HL-60 (cell line): ENCODE results near the gene MYO1B.

Experiments used
- DNase-seq, 2 experiments: peaks; one replicate each; pipeline ENCODE4 v3.0.0-alpha.2; 2010 to 2020; ENCODE audit warnings: low read depth in 1 of 2, low spot score in 1 of 2
- H3K27ac ChIP-seq: fragments of 250-450 bp; sonication (Bioruptor Pico); replicated peaks from 2 replicates; pipeline ENCODE4 v1.5.1; 2020; ENCODE audit warnings: mild to moderate bottlenecking, moderate library complexity
- H3K27me3 ChIP-seq: fragments of 250-450 bp; sonication (Bioruptor Pico); 2 replicates; pipeline ENCODE4 v1.5.1; 2021; ENCODE audit warnings: mild to moderate bottlenecking, moderate library complexity; ENCODE audit not compliant: insufficient read depth, poor library complexity, severe bottlenecking
- H3K4me3 ChIP-seq: replicated peaks from 2 replicates; pipeline ENCODE4 v1.5.1; 2011; ENCODE audit warnings: mild to moderate bottlenecking, control low read depth, low read length; ENCODE audit not compliant: insufficient read depth
- GABPA ChIP-seq: IDR thresholded peaks from 2 replicates; pipeline ENCODE4 v1.6.1; 2012; ENCODE audit warnings: low read depth
- POLR2AphosphoS5 ChIP-seq: IDR thresholded peaks from 2 replicates; pipeline ENCODE4 v1.6.1; 2012; ENCODE audit warnings: low read depth
- SPI1 ChIP-seq: IDR thresholded peaks from 2 replicates; pipeline ENCODE4 v1.6.1; 2012; ENCODE audit warnings: low read depth, mild to moderate bottlenecking, borderline replicate concordance
- TF ChIP-seq, protein P1 (sequence below): IDR thresholded peaks from 2 replicates; pipeline ENCODE4 v1.6.1; 2012; ENCODE audit warnings: low read depth; ENCODE audit not compliant: insufficient replicate concordance
- TF ChIP-seq, protein P2 (sequence below): IDR thresholded peaks from one replicate; pipeline ENCODE4 v1.5.1; 2011; ENCODE audit warnings: low read length, control low read depth, inconsistent platforms; ENCODE audit not compliant: insufficient read depth

MYO1B gene

DNA sequence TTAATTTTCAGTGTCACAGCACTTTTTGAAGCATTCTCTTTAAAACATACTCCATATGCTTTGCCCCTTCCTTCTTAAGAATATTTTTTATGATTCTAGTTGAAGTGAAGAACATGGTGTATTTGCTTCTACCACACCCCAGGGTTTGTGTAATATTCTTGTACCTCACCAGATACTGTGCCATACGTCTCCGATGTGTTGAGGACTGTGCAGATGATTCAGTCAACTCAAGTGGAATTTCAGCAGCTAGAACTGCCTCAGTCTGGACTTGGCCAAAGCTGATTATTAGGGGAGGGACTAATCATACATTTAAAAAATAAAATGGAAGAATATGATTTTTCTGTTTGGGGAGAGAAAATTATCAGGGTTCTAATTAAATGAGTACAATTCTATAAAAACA, 115.7 kb downstream of the MYO1B start:
- no peak overlapping the region for H3K27ac ChIP-seq
- TF ChIP-seq POLR2AphosphoS5 (no peak), SPI1 (no peak), GABPA (no peak)
- TF ChIP-seq, protein P1, sequence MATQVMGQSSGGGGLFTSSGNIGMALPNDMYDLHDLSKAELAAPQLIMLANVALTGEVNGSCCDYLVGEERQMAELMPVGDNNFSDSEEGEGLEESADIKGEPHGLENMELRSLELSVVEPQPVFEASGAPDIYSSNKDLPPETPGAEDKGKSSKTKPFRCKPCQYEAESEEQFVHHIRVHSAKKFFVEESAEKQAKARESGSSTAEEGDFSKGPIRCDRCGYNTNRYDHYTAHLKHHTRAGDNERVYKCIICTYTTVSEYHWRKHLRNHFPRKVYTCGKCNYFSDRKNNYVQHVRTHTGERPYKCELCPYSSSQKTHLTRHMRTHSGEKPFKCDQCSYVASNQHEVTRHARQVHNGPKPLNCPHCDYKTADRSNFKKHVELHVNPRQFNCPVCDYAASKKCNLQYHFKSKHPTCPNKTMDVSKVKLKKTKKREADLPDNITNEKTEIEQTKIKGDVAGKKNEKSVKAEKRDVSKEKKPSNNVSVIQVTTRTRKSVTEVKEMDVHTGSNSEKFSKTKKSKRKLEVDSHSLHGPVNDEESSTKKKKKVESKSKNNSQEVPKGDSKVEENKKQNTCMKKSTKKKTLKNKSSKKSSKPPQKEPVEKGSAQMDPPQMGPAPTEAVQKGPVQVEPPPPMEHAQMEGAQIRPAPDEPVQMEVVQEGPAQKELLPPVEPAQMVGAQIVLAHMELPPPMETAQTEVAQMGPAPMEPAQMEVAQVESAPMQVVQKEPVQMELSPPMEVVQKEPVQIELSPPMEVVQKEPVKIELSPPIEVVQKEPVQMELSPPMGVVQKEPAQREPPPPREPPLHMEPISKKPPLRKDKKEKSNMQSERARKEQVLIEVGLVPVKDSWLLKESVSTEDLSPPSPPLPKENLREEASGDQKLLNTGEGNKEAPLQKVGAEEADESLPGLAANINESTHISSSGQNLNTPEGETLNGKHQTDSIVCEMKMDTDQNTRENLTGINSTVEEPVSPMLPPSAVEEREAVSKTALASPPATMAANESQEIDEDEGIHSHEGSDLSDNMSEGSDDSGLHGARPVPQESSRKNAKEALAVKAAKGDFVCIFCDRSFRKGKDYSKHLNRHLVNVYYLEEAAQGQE = no peak
- TF ChIP-seq, protein P2, sequence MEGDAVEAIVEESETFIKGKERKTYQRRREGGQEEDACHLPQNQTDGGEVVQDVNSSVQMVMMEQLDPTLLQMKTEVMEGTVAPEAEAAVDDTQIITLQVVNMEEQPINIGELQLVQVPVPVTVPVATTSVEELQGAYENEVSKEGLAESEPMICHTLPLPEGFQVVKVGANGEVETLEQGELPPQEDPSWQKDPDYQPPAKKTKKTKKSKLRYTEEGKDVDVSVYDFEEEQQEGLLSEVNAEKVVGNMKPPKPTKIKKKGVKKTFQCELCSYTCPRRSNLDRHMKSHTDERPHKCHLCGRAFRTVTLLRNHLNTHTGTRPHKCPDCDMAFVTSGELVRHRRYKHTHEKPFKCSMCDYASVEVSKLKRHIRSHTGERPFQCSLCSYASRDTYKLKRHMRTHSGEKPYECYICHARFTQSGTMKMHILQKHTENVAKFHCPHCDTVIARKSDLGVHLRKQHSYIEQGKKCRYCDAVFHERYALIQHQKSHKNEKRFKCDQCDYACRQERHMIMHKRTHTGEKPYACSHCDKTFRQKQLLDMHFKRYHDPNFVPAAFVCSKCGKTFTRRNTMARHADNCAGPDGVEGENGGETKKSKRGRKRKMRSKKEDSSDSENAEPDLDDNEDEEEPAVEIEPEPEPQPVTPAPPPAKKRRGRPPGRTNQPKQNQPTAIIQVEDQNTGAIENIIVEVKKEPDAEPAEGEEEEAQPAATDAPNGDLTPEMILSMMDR = no peak
- no peaks in the 10 kb centered on the region for H3K27me3 ChIP-seq
- H3K4me3 ChIP-seq = no peak overlapping the region
- DNase-seq = no peak

DNA sequence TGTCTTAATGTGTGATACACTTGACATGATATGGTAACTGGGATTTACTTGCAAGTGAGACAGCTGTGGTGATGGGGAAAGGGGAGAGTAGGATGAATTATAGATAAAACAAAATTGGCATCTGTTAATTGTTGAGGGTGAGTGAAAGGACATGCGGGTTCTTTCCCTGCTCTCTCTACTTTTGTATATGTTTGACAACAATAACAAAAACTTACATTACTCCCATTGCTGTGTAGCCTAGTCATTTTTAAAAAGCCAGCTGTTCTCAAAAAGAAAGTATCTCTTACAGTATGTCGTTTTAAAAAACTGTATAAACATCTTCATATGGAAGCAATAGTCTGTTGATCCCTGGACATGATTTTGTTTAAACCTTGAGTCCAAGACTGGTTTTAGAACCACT, 117.6 kb downstream of the MYO1B start:
- Histone ChIP-seq H3K27me3 (no peaks in the 10 kb centered on the region), H3K27ac (no peak overlapping the region), H3K4me3 (no peak overlapping the region)
- DNase-seq = no peak
- TF ChIP-seq, protein P2 = no peak
- TF ChIP-seq GABPA = no peak
- no peak for TF ChIP-seq SPI1
- TF ChIP-seq, protein P1 = no peak
- TF ChIP-seq POLR2AphosphoS5 = no peak

DNA sequence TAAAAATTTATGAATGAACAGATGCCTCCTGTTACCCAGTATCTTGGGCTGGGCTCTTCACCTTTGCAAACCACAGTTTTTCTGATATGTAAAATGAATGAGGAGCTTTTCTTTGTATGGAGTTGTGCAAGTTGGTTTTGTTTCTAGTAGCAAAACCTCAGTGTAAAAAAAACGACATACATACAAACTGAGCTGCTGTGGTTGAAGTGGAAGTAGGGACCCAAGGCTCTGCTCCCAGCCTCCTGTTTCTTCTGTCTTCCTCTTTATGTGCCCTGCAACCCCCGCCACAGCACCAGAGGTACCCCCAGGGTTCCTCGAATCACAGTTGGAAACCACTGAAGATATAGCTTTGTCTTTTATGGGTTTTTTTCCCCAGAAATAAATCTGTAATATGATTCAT, 118.1 kb downstream of the MYO1B start:
- DNase-seq = peak in 1 of 2 experiments; percentile 8
- H3K4me3 ChIP-seq = no peak overlapping the region
- TF ChIP-seq POLR2AphosphoS5 = no peak
- TF ChIP-seq GABPA = no peak
- TF ChIP-seq, protein P2 = no peak
- peak; percentile 61; the same call in 1 of the 2 replicates for TF ChIP-seq SPI1
- H3K27ac ChIP-seq = no peak overlapping the region
- H3K27me3 ChIP-seq = no peaks in the 10 kb centered on the region

DNA sequence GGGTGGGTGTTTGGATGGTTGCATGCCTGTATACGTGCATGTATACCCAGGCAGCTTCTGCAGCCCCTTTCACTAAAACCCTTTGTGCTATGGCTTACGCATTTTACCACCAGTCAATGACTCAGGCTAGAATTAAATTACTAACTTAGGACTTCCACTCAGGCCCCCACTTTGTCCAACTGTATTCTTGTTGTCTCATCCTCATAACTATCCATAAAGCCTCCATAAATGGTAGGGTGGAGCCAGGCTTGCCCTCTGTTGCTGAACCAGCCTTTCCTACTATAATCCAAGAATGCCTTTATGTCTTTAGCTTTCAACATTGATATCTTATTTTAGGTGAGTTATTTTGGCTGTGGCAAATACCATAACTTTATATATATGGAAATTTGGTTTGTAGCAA, 119.9 kb downstream of the MYO1B start:
- DNase-seq = no peak
- Histone ChIP-seq H3K27me3 (no peaks in the 10 kb centered on the region), H3K4me3 (no peak overlapping the region), H3K27ac (no peak overlapping the region)
- TF ChIP-seq GABPA (no peak), SPI1 (no peak), POLR2AphosphoS5 (no peak)
- TF ChIP-seq, protein P2 = no peak
- TF ChIP-seq, protein P1 = no peak
